ENCODE data around the gene FOXK1. TPM values are rescaled to one million over a fixed set of nuclear protein-coding genes. Genes with fewer than 3 reads are reported as not detected.
"Not testable (repeated sequence)": the region's sequence is repeated elsewhere in the genome, so short reads cannot be mapped to it uniquely, and the experiment has no call there.

The FOXK1 gene
- total RNA-seq, 3 donors from 2014 or later = 30.1 to 48.5 (median 33.4) TPM

DNA sequence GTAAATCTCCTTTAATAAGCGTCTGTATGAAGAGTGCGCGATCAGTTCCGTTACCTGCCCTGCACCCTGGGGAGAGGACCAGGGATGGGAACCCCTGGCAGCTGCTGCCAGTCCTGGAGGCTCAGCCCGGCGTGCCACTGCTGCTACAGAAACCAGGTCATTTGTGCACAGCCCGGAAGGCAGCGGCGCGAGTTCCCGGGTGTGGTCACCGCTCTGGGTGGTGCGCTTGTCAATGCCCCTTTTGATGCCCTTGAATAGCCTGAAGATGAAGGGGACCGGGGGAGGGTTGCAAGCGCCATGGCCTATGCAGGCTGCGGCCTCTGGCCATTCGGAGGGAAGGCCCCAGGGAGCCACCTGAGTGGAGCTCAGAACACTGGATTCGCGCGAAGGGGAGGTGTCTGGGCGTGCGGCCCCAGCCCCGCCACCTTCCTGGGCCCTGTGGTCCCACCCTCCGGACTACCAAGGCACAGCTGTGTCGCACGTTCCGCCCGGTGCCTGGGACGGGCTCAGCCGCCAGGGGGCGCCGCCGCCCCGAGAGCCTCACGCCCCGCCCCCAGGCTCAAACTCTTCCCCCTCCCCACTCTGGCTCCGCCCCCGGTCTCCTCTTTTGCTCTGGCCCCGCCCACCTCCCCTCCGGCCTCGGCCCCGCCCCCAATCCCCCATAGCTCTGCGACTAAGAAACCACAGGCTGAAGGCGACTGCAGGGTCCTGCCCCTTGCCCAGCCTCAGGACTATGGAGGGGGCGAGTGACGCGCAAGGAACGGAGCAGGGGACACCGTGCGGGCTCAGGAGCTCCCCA, 109.8 kb downstream of the FOXK1 start:
- intact Hi-C loops (cut with DNase I, micrococcal nuclease) = no loop called here
- no peaks in the 10 kb centered on the region for H3K9me3 ChIP-seq
- no peak overlapping the region for H3K4me3 ChIP-seq
- H3K4me1 ChIP-seq (ENCODE audit: low read depth) = no peaks in the 10 kb centered on the region
- DNase-seq (peak; percentile 78 to 87 (median 80)), ATAC-seq (peak; percentile 92)
- H3K36me3 ChIP-seq (ENCODE audit: low read depth) = no peaks in the 10 kb centered on the region
- TF ChIP-seq, protein P1, sequence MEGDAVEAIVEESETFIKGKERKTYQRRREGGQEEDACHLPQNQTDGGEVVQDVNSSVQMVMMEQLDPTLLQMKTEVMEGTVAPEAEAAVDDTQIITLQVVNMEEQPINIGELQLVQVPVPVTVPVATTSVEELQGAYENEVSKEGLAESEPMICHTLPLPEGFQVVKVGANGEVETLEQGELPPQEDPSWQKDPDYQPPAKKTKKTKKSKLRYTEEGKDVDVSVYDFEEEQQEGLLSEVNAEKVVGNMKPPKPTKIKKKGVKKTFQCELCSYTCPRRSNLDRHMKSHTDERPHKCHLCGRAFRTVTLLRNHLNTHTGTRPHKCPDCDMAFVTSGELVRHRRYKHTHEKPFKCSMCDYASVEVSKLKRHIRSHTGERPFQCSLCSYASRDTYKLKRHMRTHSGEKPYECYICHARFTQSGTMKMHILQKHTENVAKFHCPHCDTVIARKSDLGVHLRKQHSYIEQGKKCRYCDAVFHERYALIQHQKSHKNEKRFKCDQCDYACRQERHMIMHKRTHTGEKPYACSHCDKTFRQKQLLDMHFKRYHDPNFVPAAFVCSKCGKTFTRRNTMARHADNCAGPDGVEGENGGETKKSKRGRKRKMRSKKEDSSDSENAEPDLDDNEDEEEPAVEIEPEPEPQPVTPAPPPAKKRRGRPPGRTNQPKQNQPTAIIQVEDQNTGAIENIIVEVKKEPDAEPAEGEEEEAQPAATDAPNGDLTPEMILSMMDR (IDR thresholded peaks at IDR 0.05) = peak; percentile 36

GRCh38 chr7:4792537-4793126, 110.5 kb downstream of the FOXK1 start:
- Histone ChIP-seq H3K36me3 (ENCODE audit: low read depth) (no peaks in the 10 kb centered on the region), H3K4me1 (ENCODE audit: low read depth) (no peaks in the 10 kb centered on the region), H3K4me3 (no peak overlapping the region), H3K9me3 (no peaks in the 10 kb centered on the region)
- ATAC-seq = peak; percentile 60
- TF ChIP-seq, protein P1 (IDR thresholded peaks at IDR 0.05) = no peak
- intact Hi-C loops (cut with DNase I, micrococcal nuclease) = no loop called here
- peak; percentile 31 to 71 (median 45) for DNase-seq

DNA sequence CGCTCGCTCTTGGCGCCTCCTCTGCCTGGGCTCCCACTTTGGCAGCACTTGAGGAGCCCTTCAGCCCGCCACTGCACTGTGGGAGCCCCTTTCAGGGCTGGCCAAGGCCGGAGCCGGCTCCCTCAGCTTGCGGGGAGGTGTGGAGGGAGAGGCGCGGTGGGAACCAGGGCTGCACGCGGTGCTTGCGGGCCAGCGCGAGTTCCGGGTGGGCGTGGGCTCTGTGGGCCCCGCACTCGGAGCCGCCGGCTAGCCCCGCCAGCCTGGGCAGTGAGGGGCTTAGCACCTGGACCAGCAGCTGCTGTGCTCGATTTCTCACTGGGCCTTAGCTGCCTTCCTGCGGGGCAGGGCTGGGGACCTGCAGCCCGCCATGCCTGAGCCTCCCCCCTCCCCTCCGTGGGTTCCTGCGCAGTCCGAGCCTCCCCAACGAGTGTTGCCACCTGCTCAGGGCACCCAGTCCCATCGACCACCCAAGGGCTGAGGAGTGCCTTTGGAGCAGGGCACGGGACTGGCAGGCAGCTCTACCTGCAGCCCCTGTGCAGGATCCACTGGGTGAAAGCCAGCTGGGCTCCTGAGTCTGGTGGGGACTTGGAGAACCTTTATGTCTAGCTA, 111.4 kb downstream of the FOXK1 start:
- H3K4me1 ChIP-seq (ENCODE audit: low read depth); intact Hi-C loops (cut with DNase I, micrococcal nuclease); H3K9me3 ChIP-seq; ATAC-seq; H3K36me3 ChIP-seq (ENCODE audit: low read depth); H3K4me3 ChIP-seq: not testable (repeated sequence)
- peak in 1 of 3 donors; percentile 44 for DNase-seq

DNA sequence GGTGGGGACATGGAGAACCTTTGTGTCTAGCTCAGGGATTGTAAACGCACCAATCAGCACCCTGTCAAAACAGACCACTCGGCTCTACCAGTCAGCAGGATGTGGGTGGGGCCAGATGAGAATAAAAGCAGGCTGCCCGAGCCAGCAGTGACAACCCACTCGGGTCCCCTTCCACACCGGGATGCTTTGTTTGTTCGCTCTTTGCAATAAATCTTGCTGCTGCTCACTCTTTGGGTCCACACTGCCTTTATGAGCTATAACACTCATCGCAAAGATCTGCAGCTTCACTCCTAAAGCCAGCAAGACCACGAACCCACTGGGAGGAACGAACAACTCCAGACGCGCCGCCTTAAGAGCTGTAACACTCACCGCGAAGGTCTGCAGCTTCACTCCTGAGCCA, 112.1 kb downstream of the FOXK1 start:
- DNase-seq; H3K9me3 ChIP-seq; ATAC-seq; H3K36me3 ChIP-seq (ENCODE audit: low read depth); H3K4me1 ChIP-seq (ENCODE audit: low read depth); H3K4me3 ChIP-seq; intact Hi-C loops (cut with DNase I, micrococcal nuclease): not testable (repeated sequence)

DNA sequence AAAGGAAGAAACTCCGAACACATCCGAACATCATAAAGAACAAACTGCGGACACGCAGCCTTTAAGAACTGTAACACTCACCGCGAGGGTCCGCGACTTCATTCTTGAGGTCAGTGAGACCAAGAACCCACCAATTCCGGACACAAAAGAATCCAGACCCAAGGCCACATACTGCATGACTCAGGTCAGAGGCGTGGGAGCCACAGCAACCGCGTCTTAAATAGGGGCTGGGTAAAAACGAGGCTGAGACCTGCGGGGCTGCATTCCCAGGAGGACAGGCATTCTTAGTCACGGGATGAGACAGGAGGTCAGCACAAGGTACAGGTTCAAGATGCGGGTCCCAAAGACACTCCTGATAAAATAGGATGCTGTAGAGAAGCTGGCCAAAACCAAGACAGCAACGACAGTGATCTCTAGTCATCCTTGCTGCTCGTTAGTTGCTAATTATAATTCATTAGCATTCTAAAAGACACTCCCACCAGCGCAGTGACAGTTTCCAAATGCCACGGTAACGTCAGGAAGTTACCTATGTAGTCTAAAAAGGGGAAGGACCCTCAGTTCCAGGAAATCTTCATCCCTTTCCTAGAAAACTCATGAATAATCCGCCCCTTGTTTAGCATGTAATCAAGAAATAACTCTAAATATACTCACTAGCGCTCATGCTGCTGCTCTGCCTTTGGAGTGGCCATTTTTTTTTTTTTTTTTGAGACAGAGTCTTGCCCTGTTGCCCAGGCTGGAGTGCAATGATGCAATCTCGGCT, 112.7 kb downstream of the FOXK1 start:
- Histone ChIP-seq H3K4me1 (ENCODE audit: low read depth) (no peaks in the 10 kb centered on the region), H3K4me3 (no peak overlapping the region), H3K36me3 (ENCODE audit: low read depth) (no peaks in the 10 kb centered on the region), H3K9me3 (no peaks in the 10 kb centered on the region)
- TF ChIP-seq, protein P1 (IDR thresholded peaks at IDR 0.05) = no peak
- intact Hi-C loops (cut with DNase I, micrococcal nuclease) = no loop called here
- DNase-seq = no peak
- no peak for ATAC-seq

GRCh38 chr7:4796453-4796852, 114.4 kb downstream of the FOXK1 start:
- TF ChIP-seq, protein P1 (IDR thresholded peaks at IDR 0.05) = no peak
- Histone ChIP-seq H3K9me3 (no peaks in the 10 kb centered on the region), H3K36me3 (ENCODE audit: low read depth) (no peaks in the 10 kb centered on the region), H3K4me1 (ENCODE audit: low read depth) (no peaks in the 10 kb centered on the region), H3K4me3 (no peak overlapping the region)
- ATAC-seq (no peak), DNase-seq (no peak)
- intact Hi-C loops (cut with DNase I, micrococcal nuclease) = no loop called here
